ENCODE results near the gene KRT23.

Gene KRT23

GRCh38 chr17:40960144-40960543, 22.7 kb upstream of the KRT23 start:
- Mint-ChIP-seq H3K27me3 (peaks cover 4% of the 10 kb centered on the region), H3K36me3 (ENCODE audit: low read depth) (no peaks in the 10 kb centered on the region), H3K27ac (no peak overlapping the region), H3K9me3 (peaks cover 8% of the 10 kb centered on the region), H3K4me3 (no peak overlapping the region), H3K4me1 (ENCODE audit: low read depth) (no peaks in the 10 kb centered on the region)
- intact Hi-C loops (cut with micrococcal nuclease) = no loop called here

GRCh38 chr17:40958086-40958953, 20.9 kb upstream of the KRT23 start:
- H3K36me3 Mint-ChIP-seq (ENCODE audit: low read depth) = no peaks in the 10 kb centered on the region
- peaks cover 14% of the 10 kb centered on the region for H3K4me1 Mint-ChIP-seq (ENCODE audit: low read depth)
- H3K27ac Mint-ChIP-seq = no peak overlapping the region
- intact Hi-C loops (cut with micrococcal nuclease) = no loop called here
- H3K9me3 Mint-ChIP-seq = peaks cover 5% of the 10 kb centered on the region
- no peak overlapping the region for H3K4me3 Mint-ChIP-seq
- peaks cover 9% of the 10 kb centered on the region for H3K27me3 Mint-ChIP-seq

- Mint-ChIP-seq H3K4me3 (no peak overlapping the region), H3K27ac (no peak overlapping the region), H3K27me3 (peaks cover 12% of the 10 kb centered on the region), H3K9me3 (no peaks in the 10 kb centered on the region), H3K36me3 (ENCODE audit: low read depth) (no peaks in the 10 kb centered on the region), H3K4me1 (ENCODE audit: low read depth) (peaks cover 23% of the 10 kb centered on the region)
- intact Hi-C loops (cut with micrococcal nuclease) = no loop called here
Measured at GRCh38 chr17:40956401-40957254, 19.2 kb upstream of the KRT23 start.

GRCh38 chr17:40953881-40954280, 16.4 kb upstream of the KRT23 start:
- Mint-ChIP-seq H3K36me3 (ENCODE audit: low read depth) (no peaks in the 10 kb centered on the region), H3K4me1 (ENCODE audit: low read depth) (peaks cover 29% of the 10 kb centered on the region), H3K9me3 (no peaks in the 10 kb centered on the region), H3K4me3 (no peak overlapping the region), H3K27me3 (peaks cover 28% of the 10 kb centered on the region), H3K27ac (no peak overlapping the region)
- intact Hi-C loops (cut with micrococcal nuclease) = no loop called here

DNA sequence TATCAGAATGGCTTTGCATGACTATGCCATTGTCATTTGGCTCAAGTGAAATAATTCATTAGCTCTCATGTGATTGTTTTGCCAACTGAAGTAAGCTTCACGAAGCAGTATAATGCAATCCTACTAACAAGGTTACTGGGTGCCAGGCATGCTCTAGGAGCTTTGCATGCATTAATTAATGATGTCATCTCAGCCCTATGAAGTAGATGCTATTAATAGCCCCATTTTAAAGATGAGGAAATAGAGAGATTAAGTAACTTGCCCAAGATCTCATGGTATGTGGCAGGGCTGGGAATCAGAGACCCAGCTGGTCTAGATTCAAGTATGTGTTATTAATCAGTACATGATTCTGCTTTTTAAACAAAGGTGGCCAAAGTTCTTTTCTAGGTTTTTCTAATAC, 15.2 kb upstream of the KRT23 start:
- no peak overlapping the region for H3K4me3 Mint-ChIP-seq
- H3K27ac Mint-ChIP-seq = no peak overlapping the region
- H3K4me1 Mint-ChIP-seq (ENCODE audit: low read depth) = peaks cover 31% of the 10 kb centered on the region
- intact Hi-C loops (cut with micrococcal nuclease) = no loop called here
- H3K27me3 Mint-ChIP-seq = peaks cover 37% of the 10 kb centered on the region
- no peaks in the 10 kb centered on the region for H3K36me3 Mint-ChIP-seq (ENCODE audit: low read depth)
- no peaks in the 10 kb centered on the region for H3K9me3 Mint-ChIP-seq

- Mint-ChIP-seq H3K27ac (no peak overlapping the region), H3K36me3 (ENCODE audit: low read depth) (no peaks in the 10 kb centered on the region), H3K4me3 (no peak overlapping the region), H3K27me3 (peaks cover 38% of the 10 kb centered on the region), H3K4me1 (ENCODE audit: low read depth) (peaks cover 31% of the 10 kb centered on the region), H3K9me3 (no peaks in the 10 kb centered on the region)
- intact Hi-C loops (cut with micrococcal nuclease) = no loop called here
Measured at GRCh38 chr17:40952154-40952553, 14.7 kb upstream of the KRT23 start.

DNA sequence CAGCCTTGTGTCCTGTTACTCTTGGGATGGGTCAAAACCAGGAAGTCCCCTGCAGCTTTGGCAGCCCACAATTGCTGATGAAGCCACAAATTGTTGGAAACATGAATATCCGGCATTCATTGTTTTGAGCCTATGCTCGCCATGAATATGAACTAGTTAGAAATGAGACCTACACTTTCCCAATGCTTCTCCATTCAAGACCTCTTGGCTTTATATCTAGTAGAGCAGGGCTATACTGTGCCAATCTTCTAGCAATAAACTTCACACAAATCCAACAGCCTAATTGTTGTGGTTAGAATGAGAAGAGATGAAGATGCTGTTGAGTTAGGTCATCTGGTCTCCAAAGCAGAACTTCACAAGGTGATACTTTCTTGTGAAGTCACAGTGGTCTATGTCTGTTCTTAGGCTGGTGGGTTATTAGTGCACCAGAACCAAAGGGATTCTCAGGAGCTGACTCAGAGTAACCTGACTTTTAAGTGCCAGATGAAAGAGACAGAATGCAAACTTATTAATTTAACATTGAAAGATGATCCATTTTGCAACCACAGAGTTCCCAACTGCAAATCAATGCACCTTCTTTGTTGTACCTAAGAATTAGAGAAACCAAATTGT, 13.7 kb upstream of the KRT23 start:
- Mint-ChIP-seq H3K4me3 (no peak overlapping the region), H3K36me3 (ENCODE audit: low read depth) (no peaks in the 10 kb centered on the region), H3K27me3 (peaks cover 46% of the 10 kb centered on the region), H3K27ac (no peak overlapping the region), H3K4me1 (ENCODE audit: low read depth) (peaks cover 31% of the 10 kb centered on the region), H3K9me3 (no peaks in the 10 kb centered on the region)
- intact Hi-C loops (cut with micrococcal nuclease) = no loop called here

- H3K9me3 Mint-ChIP-seq = no peaks in the 10 kb centered on the region
Measured at GRCh38 chr17:40950176-40950575, 12.7 kb upstream of the KRT23 start.

DNA sequence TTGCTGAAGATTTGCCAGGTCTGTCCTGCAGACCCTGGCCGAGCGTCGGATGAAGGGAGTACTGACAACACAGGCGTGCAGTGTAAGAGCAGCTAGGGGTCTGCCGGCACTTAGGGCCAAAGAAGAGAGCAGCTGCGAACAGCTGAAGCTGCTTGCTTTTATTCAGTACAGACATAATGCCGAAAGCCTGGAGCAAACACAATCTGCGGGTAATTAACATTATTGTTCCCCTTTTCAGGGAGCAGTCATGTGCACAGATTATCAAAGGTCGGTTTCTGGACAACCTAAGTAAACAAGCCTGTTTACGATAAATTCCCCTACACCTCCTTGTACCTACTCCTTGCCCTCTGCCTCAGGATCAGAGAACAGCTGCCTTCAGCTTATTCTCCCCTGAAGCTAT, 12.0 kb upstream of the KRT23 start:
- no peaks in the 10 kb centered on the region for H3K9me3 Mint-ChIP-seq
- H3K4me3 Mint-ChIP-seq = no peak overlapping the region
- intact Hi-C loops (cut with micrococcal nuclease) = no loop called here

More at GRCh38 chr17:40950176-40950575, 12.7 kb upstream of the KRT23 start:
- intact Hi-C loops (cut with micrococcal nuclease) = no loop called here
- no peak overlapping the region for H3K27ac Mint-ChIP-seq
- peaks cover 31% of the 10 kb centered on the region for H3K4me1 Mint-ChIP-seq (ENCODE audit: low read depth)
- no peaks in the 10 kb centered on the region for H3K36me3 Mint-ChIP-seq (ENCODE audit: low read depth)
- H3K4me3 Mint-ChIP-seq = no peak overlapping the region
- H3K27me3 Mint-ChIP-seq = peaks cover 52% of the 10 kb centered on the region

DNA sequence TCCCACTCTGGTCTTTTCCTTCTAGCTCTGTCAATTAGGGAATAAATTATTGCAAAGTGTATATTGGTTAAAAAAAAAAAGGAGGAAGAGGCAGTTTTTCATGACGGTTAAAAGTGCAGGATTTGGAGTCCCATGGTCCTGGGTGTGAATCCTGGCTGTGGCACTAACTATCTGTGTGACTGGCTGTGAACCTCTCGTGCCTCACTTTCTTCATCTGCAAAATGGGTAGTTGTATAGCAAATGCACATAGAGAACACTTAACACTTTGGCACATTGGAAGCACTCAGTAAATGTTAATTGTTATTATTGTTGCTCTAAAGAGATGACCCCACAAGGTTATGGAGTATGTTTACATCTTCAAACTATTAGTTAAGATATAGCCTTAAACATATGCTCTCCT, 10.5 kb upstream of the KRT23 start:
- Mint-ChIP-seq H3K9me3 (peaks cover 3% of the 10 kb centered on the region), H3K36me3 (ENCODE audit: low read depth) (no peaks in the 10 kb centered on the region), H3K4me1 (ENCODE audit: low read depth) (peaks cover 13% of the 10 kb centered on the region), H3K27ac (no peak overlapping the region), H3K27me3 (peaks cover 45% of the 10 kb centered on the region), H3K4me3 (no peak overlapping the region)
- intact Hi-C loops (cut with micrococcal nuclease) = no loop called here

More for the DNA sequence above, 12.0 kb upstream of the KRT23 start:
- no peak overlapping the region for H3K27ac Mint-ChIP-seq
- peaks cover 50% of the 10 kb centered on the region for H3K27me3 Mint-ChIP-seq
- H3K4me1 Mint-ChIP-seq (ENCODE audit: low read depth) = peaks cover 27% of the 10 kb centered on the region
- H3K36me3 Mint-ChIP-seq (ENCODE audit: low read depth) = no peaks in the 10 kb centered on the region

DNA sequence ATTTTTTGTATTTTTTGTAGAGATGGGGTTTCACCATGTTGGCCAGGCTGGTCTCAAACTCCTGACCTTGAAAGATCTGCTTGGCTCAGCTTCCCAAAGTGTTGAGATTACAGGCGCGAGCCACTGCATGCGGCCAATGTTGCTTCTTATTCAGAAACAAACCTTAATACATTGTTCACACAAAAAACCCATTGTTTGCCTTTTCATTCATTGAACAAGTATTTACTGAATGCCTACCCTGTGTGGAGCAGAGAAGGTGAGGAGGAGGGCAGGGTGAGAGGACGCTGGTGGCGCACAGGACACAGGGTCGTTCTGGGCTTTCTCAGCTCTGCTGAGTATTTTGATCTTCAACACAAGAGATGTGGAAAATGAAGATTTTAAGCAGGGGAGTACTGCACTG, 8.0 kb upstream of the KRT23 start:
- Mint-ChIP-seq H3K9me3 (peaks cover 13% of the 10 kb centered on the region), H3K36me3 (ENCODE audit: low read depth) (no peaks in the 10 kb centered on the region), H3K4me1 (ENCODE audit: low read depth) (peaks cover 15% of the 10 kb centered on the region), H3K27ac (no peak overlapping the region), H3K27me3 (peaks cover 37% of the 10 kb centered on the region), H3K4me3 (no peak overlapping the region)
- intact Hi-C loops (cut with micrococcal nuclease) = no loop called here

GRCh38 chr17:40944531-40944930, 7.1 kb upstream of the KRT23 start:
- intact Hi-C loops (cut with micrococcal nuclease) = no loop called here
- H3K27me3 Mint-ChIP-seq = peaks cover 32% of the 10 kb centered on the region
- H3K4me1 Mint-ChIP-seq (ENCODE audit: low read depth) = peaks cover 15% of the 10 kb centered on the region
- H3K4me3 Mint-ChIP-seq = no peak overlapping the region
- H3K27ac Mint-ChIP-seq = no peak overlapping the region
- H3K36me3 Mint-ChIP-seq (ENCODE audit: low read depth) = no peaks in the 10 kb centered on the region
- peaks cover 13% of the 10 kb centered on the region for H3K9me3 Mint-ChIP-seq

DNA sequence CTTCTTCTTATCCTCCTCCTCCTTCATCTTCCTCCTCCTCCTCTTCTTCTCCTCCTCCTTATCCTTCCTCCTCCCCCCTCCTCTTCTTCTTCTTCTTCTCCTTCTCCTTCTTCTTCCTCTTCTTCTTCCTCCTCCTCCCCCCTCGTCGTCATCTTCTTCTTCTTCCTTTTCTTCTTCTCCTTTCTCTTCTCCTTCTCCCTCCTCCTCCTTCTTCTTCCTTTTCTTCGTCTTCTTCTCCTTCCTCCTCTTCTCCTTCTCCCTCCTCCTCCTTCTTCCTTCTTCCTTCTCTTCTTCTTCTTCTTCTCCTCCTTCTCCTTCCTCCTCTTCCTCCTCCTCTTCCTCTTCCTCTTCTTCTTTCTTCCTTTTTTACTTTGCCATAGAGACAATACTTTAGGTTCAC, 5.1 kb upstream of the KRT23 start:
- peaks cover 7% of the 10 kb centered on the region for H3K4me1 Mint-ChIP-seq (ENCODE audit: low read depth)
- peak overlapping the region; percentile 31 for H3K27ac Mint-ChIP-seq
- H3K36me3 Mint-ChIP-seq (ENCODE audit: low read depth) = no peaks in the 10 kb centered on the region
- H3K27me3 Mint-ChIP-seq = peaks cover 18% of the 10 kb centered on the region
- H3K4me3 Mint-ChIP-seq = no peak overlapping the region
- intact Hi-C loops (cut with micrococcal nuclease) = no loop called here
- peaks cover 13% of the 10 kb centered on the region for H3K9me3 Mint-ChIP-seq

GRCh38 chr17:40940266-40940665, 2.8 kb upstream of the KRT23 start:
- H3K36me3 Mint-ChIP-seq (ENCODE audit: low read depth) = no peaks in the 10 kb centered on the region
- H3K4me1 Mint-ChIP-seq (ENCODE audit: low read depth) = peaks cover 20% of the 10 kb centered on the region
- H3K27me3 Mint-ChIP-seq = peaks cover 5% of the 10 kb centered on the region
- H3K4me3 Mint-ChIP-seq = no peak overlapping the region
- no peak overlapping the region for H3K27ac Mint-ChIP-seq
- H3K9me3 Mint-ChIP-seq = peaks cover 13% of the 10 kb centered on the region
- intact Hi-C loops (cut with micrococcal nuclease) = no loop called here
